ENCODE measurements around the gene C11orf65.
"Not testable (repeated sequence)": the region's sequence is repeated elsewhere in the genome, so short reads cannot be mapped to it uniquely, and the experiment has no call there.

Gene C11orf65

GRCh38 chr11:108398439-108398838 is 68.9 kb downstream of the C11orf65 start:
- H3K27ac ChIP-seq: no peak overlapping the region
- TF ChIP-seq CTCF (IDR thresholded peaks at IDR 0.05): no peak
- no peak for TF ChIP-seq ZFX (IDR thresholded peaks at IDR 0.05; ENCODE audit: borderline replicate concordance)

GRCh38 chr11:108396672-108397071 is 70.7 kb downstream of the C11orf65 start:
- H3K27ac ChIP-seq: not testable (repeated sequence)

GRCh38 chr11:108394744-108395284 is 72.5 kb downstream of the C11orf65 start:
- TF ChIP-seq ZFX (IDR thresholded peaks at IDR 0.05; ENCODE audit: borderline replicate concordance): no peak
- TF ChIP-seq CTCF (IDR thresholded peaks at IDR 0.05): no peak
- no peak overlapping the region for H3K27ac ChIP-seq

- no peak overlapping the region for H3K27ac ChIP-seq
- no peak for TF ChIP-seq CTCF (IDR thresholded peaks at IDR 0.05)
- TF ChIP-seq ZFX (IDR thresholded peaks at IDR 0.05; ENCODE audit: borderline replicate concordance): no peak
Observed at GRCh38 chr11:108393046-108393445, 74.3 kb downstream of the C11orf65 start.

- no peak overlapping the region for H3K27ac ChIP-seq
- TF ChIP-seq CTCF (IDR thresholded peaks at IDR 0.05) (no peak), ZFX (IDR thresholded peaks at IDR 0.05; ENCODE audit: borderline replicate concordance) (no peak)
Observed at GRCh38 chr11:108392353-108392752, 75.0 kb downstream of the C11orf65 start.

GRCh38 chr11:108388576-108388975 is 78.8 kb downstream of the C11orf65 start:
- TF ChIP-seq ZFX (IDR thresholded peaks at IDR 0.05; ENCODE audit: borderline replicate concordance) (no peak), CTCF (IDR thresholded peaks at IDR 0.05) (no peak)
- H3K27ac ChIP-seq: no peak overlapping the region

- H3K27ac ChIP-seq: not testable (repeated sequence)
Observed at GRCh38 chr11:108373505-108373904, 93.8 kb downstream of the C11orf65 start.

GRCh38 chr11:108370990-108371389 is 96.3 kb downstream of the C11orf65 start:
- H3K27ac ChIP-seq: no peak overlapping the region
- TF ChIP-seq CTCF (IDR thresholded peaks at IDR 0.05): no peak

Data from 22Rv1 (cell line).